GM18511 (cell line): ENCODE measurements around the gene FIP1L1.
"Not testable (repeated sequence)": the region's sequence is repeated elsewhere in the genome, so short reads cannot be mapped to it uniquely, and the experiment has no call there.

ENCODE experiments used
- ATAC-seq: cut with Tn5 transposase; IDR thresholded peaks from one replicate; pipeline ENCODE4 v1.9.1; 2021; ENCODE audit warnings: mild to moderate bottlenecking, moderate library complexity; ENCODE audit not compliant: unreplicated experiment

The FIP1L1 gene

DNA sequence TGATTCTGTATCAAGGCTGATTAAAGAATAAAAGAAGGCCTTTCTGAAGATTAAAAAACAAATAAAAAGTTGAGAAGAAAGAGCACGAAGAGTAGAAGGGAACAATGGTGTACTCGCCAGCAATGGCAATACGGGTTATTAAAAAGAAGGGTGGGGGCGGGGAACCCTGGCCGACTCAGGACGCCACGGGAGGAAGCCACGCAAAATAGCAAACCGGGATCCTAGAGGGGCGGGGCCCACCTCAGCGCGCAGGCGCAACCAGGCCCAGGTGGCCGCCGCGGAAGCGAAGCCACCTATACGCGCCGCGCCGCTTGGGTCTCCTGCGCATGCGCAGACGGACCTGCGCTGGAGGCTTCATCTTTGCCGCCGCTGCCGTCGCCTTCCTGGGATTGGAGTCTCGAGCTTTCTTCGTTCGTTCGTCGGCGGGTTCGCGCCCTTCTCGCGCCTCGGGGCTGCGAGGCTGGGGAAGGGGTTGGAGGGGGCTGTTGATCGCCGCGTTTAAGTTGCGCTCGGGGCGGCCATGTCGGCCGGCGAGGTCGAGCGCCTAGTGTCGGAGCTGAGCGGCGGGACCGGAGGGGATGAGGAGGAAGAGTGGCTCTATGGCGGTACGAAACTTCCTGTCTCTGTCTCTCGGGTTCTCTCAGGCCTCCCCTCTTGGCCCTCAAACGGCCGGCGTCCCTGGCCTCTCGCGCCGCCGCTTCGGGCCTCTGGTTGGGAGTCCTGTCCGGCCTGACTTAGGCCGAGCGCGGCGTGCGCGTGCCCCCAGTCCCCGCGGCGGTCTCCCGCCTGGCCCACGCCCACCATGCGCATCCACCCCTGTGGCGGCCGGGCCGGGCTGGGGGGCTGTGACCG is at the start of gene FIP1L1:
FIP1L1 (plus strand) TSS at position 323 of the 852 bp plus-strand sequence; CDS start at position 521, 198 bp downstream.
- peak; percentile 91 for ATAC-seq

GRCh38 chr4:53334916-53335315 is 42.5 kb upstream of the FIP1L1 start:
- ATAC-seq = not testable (repeated sequence)

DNA sequence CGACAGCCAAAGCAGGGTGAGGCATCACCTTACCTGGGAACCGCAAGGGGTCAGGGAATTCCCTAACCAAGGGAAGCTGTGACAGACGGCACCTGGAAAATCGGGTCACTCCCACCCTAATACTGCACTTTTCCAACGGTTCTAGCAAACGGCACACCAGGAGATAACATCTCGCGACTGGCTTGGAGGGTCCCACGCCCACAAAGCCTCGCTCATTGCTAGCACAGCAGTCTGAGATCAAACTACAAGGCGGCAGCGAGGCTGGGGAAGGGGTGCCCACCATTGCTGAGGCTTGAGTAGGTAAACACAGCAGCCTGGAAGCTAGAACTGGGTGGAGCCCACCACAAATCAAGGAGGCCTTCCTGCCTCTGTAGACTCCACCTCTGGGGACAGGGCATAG is 37.3 kb upstream of the FIP1L1 start:
- ATAC-seq = not testable (repeated sequence)

- not testable (repeated sequence) for ATAC-seq
Measured at GRCh38 chr4:53346392-53346791, 31.0 kb upstream of the FIP1L1 start.

DNA sequence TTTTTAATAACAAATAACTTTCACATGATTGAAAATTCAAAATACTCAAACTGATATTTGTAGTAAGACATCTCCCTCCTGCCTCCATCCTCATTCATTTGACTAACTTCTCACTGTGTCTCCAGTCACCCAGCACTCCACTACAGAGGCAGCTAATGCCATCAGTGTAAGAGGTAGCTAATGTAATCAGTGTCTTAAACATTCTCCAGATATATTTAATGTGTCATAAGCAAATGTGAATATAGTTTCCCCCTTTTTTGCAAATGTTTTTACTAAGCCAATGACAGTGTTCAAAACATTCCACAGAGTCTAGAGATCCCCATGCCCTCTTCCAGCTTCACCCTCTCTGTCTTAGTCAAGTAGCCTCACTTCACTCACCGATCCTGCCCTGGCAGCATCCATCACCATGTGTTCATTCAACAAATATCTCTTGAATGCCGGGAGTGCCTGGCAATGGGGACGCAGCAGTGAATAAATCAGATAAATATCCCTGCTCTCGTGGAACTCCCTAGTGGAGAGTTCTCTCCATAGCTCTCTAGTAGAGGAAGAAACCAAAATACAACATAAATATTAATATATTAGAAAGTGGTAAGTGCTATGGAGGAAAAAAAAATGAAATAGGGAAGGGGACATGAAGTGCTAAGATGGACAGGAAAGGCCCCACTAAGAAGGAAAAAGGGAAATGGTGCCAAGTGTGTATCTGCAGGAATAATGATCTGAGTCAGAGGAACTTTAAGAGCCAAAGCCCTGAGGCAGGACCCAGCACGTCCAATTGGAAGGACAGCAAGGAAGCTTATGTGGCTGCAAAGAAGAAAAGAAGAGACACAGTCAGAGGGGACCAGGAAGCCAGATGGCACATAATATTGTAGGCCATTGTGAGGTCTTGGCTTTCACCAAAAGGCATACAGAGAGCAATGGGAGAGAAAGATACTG is 30.3 kb upstream of the FIP1L1 start:
- no peak for ATAC-seq

- no peak for ATAC-seq
Measured at GRCh38 chr4:53348046-53348445, 29.4 kb upstream of the FIP1L1 start.

- no peak for ATAC-seq
Measured at GRCh38 chr4:53349091-53349491, 28.4 kb upstream of the FIP1L1 start.

DNA sequence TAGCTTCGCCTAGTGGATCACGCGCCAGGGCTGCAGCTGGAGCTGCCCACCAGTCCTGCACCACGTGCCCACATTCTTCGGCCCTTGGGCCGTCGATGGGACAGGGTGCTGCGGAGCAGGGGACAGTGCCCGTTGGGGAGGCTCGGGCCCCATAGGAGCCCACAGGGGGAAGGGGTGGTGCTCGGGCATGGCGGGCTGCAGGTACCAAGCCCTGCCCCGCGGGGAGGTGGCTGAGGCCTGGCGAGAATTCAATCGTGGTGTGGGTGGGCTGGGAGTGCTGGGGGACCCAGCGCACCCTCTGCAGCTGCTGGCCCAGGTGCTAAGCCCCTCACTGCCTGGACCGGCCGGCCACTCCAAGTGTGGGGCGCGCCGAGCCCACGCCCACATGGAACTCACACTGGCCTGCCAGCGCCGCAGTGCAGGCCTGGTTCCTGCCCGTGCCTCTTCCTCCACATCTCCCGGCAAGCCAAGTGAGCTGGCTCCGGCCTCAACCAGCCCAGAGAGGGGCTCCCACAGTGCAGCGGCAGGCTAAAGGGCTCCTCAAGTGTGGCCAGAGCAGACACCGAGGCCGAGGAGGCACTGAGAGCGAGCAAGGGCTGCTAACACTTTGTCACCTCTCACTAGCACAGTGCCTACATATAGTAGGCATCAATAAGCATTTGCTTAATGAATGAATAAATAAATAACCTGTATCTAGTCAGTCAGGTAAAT is 23.3 kb upstream of the FIP1L1 start:
- ATAC-seq = no peak

DNA sequence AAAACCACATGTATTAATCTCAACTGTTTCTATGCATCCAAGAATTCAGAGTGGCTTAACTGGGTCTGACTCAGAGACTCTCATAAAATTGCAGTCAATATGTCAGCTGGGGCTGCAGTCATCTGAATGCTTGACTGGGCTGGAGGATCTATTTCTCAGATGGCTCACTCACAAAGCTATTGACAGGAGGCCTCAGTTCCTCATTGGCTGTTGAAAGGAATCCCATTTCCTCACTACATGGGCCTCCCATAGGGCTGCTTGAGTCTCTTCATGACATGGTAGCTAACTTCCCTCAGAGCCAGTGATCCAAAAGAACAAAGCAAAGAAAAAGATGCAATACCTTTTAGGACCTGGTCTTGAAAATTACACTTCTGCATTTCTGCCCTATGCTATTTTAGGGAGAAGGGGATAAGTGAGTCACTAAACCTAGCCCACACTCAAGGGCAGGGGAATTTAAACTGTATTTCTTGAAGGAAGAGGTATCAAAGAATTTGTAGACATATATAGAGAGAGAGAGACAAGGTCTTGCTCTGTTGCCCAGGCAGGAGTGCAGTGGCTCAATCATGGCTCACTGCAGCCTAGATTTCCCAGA is 21.4 kb upstream of the FIP1L1 start:
- no peak for ATAC-seq

GRCh38 chr4:53361451-53361850 is 16.0 kb upstream of the FIP1L1 start:
- no peak for ATAC-seq

- no peak for ATAC-seq
Measured at GRCh38 chr4:53362093-53362492, 15.3 kb upstream of the FIP1L1 start.

GRCh38 chr4:53364624-53365023 is 12.8 kb upstream of the FIP1L1 start:
- ATAC-seq = no peak

DNA sequence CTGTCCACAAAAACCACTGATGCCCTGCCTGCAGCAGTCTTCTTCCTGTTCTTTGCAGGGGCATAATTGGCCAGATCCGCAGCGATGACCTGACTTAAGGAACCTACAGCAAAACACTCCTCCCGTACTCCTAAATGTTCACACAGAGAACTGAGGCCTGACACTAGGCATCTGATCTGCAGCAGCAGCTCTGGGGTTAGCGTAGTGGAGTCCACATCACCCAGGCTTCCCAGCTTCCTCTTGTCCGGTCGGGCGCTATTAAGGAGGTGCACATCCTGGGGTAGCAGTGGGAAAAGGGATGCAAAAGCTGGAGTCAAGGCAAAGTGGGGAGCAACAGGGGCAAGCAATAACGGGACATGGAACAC is 12.3 kb upstream of the FIP1L1 start:
- peak; percentile 20 for ATAC-seq

DNA sequence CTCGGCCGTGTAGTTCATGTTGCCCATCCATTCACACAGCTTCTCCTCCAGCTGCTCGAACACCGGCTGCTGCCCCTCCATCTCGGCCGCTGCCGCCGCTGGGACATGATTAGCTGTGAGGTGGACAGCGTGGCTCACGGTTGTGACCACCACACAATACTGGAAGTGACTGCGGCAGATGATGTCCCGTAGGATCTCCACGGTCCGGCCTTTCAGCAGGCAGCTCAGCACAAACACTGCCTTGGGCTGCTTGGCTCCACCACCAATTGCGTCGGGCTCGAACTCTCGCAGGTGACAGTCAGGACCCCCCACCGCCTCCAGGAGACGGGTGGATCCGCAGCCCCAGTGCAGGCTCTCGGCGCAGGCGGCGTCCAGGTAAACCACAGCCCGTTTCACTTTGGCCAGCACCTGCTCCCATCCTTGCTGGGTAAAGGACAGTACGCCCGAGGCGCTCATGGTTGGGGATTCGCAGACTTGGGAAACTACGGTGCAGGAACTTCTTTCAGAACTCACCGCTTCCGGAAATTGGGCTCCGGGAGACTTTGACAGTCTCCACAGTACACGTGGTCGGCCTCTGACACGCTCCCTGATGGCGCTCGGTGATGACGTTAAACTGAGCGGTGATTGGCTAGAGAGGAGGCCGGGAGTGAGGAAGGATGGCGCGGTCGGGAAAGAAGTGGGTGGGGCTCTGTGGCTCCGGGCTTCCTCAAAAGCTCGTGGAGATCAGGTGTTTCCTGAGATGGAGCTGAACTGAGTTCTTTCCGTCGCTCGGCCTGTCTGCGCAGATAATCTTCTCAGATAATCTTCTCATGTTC is 11.7 kb upstream of the FIP1L1 start, which contains the start of gene SCFD2:
SCFD2 (minus strand) TSS at position 576 of the 815 bp plus-strand sequence.
- ATAC-seq = peak; percentile 98

DNA sequence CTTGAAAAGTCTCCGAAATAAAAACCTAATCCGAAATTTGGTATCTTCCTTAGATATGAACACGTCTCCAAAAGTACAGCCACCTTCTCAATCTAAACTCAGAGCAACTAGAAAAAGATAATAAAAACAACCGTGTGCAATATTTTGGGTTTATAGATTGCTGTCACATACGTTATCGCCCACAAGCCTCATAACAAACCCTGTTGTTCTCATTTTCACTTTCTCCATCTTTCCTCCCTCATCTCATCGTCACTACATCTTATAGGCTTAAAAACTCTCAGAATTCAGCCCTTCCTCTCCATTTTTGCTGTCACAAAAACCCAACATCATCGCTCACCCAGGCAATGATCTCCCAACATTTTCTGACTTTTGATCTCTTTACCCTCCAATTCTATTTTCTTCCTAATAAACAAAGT is 11.1 kb upstream of the FIP1L1 start:
- ATAC-seq = peak; percentile 20

GRCh38 chr4:53367721-53368120 is 9.7 kb upstream of the FIP1L1 start:
- no peak for ATAC-seq

- no peak for ATAC-seq
Measured at GRCh38 chr4:53371049-53371448, 6.4 kb upstream of the FIP1L1 start.

DNA sequence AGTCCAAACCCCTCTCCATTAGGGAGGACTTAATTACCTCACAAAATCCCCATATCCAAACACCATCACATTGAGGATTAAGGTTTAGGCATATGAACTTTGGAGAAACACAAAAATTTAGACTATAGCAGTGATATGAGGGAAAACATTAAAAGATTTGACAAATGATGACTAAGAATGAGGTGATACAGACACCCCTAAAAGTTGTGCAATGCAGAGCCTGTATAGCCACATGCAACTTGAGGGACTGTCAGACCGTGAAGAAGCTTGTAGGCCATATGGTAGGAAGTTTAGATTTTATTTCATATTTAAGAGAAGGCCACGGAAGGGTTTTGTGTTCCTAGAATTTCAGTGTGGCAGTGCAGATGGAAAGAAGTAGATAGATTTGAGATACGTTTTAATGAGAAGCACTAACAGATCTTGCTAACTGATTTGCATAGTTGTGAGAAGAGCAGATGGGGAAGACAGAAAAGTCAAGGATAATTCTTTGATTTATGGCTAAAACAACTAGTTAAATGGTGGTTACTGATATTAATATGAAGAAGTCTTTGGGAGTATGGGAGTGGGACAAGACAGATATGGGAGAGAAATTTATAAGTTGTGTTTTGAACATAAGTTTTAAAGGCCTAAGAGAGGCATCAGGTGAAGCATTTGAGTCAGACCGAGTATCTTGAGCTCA is 5.5 kb upstream of the FIP1L1 start:
- ATAC-seq = no peak

DNA sequence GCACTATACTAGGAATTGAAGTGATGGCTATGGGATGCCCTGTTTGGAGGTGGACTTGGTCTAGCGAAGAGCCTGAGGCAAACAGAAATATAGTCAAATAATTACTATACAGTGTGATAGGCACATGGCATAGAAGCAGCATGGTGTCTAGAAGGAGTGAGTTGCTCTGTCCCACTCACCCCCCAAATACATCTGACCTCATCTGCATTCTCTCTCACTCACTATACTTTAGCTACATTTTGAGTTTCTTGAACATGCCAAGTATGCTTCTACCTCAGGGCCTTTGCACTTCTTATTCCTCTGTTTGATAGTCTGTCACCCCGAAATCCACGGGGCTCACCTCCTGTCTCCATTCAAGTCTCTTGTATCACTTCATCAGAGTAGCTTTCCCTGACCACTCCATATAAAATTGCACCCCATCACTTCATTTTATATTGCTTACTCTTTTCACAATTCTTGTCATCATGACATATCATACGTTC is 2.6 kb upstream of the FIP1L1 start:
- ATAC-seq = no peak
